Effector CD8-positive, alpha-beta T cell (primary cell): ENCODE measurements around the gene GNA14.
"Not testable (repeated sequence)": the region's sequence is repeated elsewhere in the genome, so short reads cannot be mapped to it uniquely, and the experiment has no call there.

ENCODE experiments used
- DNase-seq: peaks from one replicate; lab custom pipeline; 2025; lab: John Stamatoyannopoulos, UW

GNA14 gene

GRCh38 chr9:77402286-77402685 is 245.8 kb downstream of the GNA14 start:
- DNase-seq = no peak

GRCh38 chr9:77399964-77400363 is 248.2 kb downstream of the GNA14 start:
- no peak for DNase-seq

GRCh38 chr9:77398581-77398980 is 249.5 kb downstream of the GNA14 start:
- not testable (repeated sequence) for DNase-seq

GRCh38 chr9:77392328-77392727 is 255.8 kb downstream of the GNA14 start:
- DNase-seq = no peak

GRCh38 chr9:77391834-77392233 is 256.3 kb downstream of the GNA14 start:
- no peak for DNase-seq

GRCh38 chr9:77386187-77386586 is 261.9 kb downstream of the GNA14 start:
- DNase-seq = no peak

GRCh38 chr9:77384406-77384805 is 263.7 kb downstream of the GNA14 start:
- no peak for DNase-seq

- DNase-seq = no peak
Observed at GRCh38 chr9:77375956-77376532, 272.1 kb downstream of the GNA14 start.

GRCh38 chr9:77374266-77374665 is 273.9 kb downstream of the GNA14 start:
- DNase-seq = no peak
